Activated CD4-positive, alpha-beta T cell treated with anti-CD3 and anti-CD28 coated beads, Interleukin-10, Interleukin-2, amounts not matched to agents 100 ng/mL and 50 ng/mL, durations not matched to agents 16 hours and 8 hours (primary cell): Measurements from ENCODE around the gene PDLIM5.
"Not testable (repeated sequence)": the region's sequence is repeated elsewhere in the genome, so short reads cannot be mapped to it uniquely, and the experiment has no call there.

Experiments used
- DNase-seq: peaks from one replicate; pipeline ENCODE4 v3.0.0-alpha.2; 2020

Gene PDLIM5

DNA sequence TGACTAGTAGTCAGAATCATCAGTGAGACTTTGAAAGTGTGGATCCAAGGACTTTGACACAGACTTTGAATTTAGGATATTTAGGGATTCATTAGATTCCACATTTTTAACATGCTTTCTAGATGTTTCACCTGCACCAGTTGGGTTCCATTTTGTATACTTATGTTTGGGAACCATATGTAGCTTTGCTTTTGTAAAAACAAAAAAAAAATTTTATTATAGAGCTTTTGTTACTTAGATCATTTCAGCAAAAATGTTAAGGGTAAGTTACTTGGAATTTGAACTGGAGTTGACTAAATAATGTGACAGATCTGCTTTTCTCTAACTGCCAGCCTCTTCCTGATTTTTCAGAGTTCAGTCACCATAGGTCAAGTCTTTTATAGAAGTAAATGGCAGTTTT, 14.6 kb downstream of the PDLIM5 start:
- no peak for DNase-seq

DNA sequence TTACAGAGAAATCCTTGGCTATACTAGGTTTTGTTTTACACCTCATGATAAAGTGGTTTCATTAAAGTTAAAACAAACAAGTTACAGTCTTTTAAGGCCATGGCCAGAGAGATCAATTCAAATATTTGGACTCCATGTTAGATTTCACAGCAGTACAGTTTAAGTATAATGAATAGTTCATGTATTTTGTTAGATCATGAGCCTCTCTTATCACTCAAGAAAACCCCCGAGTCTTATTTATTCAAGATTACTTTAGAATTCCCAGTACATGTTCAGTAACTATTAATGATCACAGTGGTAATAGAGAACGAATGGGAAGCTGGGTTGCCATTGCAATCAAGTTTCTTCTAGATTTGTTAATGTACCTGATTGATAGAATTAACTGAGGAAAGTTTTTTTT, 15.2 kb downstream of the PDLIM5 start:
- no peak for DNase-seq

DNA sequence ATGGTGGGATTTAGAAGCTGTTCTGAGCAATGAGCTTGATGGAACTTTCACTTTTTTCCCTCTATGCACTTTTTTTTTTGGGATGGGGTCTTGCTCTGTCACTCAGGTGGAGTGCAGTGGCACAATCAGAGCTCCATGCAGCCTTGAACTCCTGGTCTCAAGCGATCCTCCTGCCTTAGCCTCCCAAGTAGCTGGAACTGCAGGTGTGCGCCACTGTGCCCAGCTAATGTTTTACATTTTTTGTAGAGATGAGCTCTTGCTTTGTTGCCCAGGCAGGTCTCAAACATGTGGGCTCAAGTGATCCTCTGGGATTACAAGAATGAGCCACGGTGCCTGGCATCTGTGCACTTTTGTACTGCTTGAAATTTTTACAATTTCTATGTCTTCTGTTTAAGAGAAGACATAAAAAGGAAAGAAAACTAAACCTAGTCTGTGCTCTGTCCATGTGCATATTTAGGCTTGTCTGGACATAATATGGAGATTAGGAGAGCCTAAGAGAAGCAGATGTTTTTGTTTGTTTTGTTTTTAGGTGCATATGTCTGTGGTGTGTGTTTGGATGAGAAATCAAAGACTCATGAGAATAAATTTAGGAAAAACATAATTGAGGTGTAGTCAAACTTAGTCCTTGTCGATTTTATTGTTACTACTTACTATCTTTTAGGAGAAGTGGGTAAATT, 16.5 kb downstream of the PDLIM5 start:
- no peak for DNase-seq

DNA sequence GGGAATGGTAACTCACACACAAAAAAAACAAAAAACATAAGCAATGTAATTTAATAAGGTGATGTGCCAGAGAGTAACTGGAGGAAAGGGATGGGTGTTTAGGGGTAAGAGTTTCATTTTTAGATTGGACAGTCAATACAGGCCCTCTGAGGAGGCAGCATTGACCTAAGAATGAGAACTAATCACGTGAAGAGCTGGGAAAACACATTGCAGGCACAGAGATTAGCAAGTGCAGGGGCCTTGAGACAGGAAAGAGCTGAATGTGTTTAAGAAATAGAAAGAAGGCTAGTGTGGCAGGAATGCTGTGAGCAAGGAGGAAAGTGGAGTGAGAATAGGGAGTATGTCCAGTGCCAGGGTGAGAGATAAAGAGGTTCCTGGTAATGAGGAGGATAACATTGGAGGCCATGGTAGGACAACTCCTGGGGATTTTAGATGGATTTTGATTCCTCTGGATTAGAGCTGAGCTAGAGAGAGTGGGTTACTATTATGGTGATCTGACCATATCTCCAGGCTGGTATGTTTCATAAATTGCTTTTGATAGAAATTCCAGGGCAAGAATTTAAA, 17.6 kb downstream of the PDLIM5 start:
- DNase-seq = no peak

DNA sequence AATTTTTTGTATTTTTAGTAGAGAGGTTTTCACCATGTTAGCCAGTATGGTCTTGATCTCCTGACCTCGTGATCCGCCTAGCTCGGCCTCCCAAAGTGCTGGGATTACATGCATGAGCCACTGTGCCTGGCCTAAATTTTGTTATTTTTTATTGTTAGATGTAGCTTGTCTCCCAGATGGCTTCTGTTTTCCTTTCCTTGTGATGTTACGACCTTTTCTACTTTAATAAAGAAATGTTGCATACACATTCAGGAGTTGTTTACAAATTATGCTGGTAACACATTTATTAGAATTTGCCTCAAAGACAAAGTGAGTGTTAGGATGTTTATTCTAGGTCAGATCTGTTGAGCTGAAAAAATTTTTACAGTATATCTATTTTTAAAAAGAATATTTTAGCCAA, 18.4 kb downstream of the PDLIM5 start:
- no peak for DNase-seq

DNA sequence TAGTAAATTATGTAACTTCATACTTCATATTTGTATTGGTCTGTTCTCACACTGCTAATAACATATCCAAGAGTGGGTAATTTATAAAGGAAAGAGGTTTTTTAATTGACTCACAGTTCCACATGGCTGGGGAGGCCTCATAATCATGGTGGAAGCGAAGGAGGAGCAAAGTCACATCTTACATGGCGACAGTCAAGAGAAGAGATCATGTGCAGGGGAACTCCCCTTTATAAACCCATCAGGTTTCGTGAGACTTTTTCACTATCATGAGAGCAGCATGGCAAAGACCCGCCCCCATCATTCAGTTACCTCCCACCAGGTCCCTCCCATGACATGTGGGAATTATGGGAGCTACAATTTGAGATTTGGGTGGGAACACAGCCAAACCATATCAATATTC, 19.0 kb downstream of the PDLIM5 start:
- not testable (repeated sequence) for DNase-seq

DNA sequence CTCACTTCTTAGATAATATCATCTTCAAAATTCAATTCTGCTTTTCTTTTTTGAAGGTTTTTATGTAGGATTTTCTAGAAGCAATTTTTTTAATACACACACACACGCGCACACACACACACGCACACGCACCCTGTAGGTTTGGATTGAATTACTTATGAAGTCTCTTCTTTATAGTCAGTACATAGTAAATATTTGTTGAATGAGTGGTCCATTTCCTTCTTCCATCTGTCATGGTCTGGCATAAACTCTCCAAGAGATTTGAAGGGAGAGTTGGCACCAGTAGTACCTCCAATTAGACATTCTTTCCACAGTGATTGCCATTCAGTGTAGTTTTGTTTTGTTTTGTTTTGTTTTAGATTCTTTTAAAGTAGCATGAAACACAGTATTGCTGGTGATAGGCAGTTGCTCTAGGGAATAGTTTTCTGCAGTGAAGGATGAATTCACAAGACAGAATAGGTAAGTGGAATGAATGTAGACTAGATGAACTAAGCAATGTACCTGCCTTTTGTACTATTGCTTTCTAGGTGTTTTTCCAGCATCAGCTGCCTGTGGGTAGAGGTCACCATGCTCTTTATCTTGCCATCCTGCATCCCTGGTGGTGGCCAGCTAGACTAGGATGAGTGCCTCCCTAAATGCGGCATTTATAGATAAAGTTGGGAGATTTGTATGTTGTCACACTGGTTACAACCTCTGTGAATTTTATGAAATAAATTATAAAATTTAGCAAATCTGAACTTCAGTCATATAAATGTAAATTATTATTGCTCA, 20.5 kb downstream of the PDLIM5 start:
- no peak for DNase-seq

DNA sequence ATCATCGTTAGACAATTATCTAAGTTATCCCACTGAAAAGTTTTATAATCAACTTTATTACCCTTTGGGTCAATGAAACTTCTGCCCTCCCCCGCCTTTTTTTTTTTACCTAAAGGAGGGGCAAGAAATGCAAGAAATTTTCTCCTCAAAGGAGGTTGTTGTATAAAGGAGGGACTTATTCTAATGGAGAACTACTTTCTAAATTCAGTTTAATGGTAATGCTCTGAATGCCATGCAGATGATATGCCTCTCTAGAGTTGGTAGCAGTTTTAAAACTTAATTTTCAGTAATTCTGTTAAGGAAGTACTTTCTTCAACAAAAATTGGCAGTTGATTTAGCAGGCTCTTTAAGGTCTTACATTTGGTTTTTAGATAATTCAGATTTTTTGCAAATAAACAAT, 23.3 kb downstream of the PDLIM5 start:
- DNase-seq = no peak

DNA sequence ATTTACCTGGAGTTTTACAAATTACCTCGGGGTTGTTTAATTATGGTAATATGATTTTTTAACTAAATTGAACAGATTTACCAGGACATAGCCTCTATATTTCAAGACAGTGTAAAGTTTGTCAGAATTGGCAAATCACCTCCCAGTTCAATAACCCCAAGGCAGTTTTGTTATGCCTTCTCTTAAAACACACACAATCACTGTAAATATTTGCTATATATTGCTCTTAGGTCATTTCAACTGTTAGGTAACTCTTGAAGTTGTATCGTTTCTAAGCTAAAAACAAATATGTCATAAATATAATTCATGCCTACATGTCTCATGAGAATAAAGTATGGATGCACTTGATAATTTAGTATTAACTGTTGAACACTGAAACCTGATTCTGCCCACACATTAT, 24.1 kb downstream of the PDLIM5 start:
- no peak for DNase-seq

DNA sequence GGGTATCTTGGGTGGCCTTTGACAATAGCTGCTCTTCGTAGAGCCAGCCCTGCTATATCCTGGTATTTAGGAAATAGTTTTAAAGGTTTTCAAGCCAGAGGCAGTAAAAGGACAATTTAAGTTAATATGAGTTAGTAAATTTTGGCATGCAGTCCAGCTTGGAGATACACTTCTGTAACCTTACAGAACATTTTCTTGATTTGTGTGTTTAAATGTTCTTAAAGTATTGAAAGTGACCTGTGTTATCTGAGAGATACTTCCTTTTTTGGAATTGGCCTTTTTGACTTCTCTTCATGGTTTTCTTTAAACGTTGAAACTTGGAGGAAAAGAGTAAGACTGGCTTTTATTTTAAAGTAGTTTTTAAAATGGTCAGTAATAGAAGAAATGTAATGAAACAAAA, 25.5 kb downstream of the PDLIM5 start:
- DNase-seq = no peak

DNA sequence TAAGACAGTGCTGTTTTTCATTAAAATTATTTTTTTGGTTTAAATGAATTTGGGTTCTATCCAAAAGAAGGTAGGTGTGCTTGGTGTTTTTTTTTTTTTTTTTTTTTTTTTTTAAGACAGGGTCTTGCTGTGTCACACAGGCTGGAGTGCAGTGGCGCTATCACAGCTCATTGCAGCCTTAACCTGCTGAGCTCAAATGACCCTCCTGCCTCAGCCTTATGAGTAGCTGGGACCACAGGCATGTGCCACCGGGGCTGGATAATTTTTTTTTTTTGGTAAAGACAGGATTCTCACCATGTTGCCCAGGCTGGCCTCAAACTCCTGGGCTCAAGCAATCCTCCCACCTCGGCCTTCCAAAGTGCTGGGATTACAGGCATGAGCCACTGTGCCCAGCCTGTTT, 27.1 kb downstream of the PDLIM5 start:
- DNase-seq = not testable (repeated sequence)

DNA sequence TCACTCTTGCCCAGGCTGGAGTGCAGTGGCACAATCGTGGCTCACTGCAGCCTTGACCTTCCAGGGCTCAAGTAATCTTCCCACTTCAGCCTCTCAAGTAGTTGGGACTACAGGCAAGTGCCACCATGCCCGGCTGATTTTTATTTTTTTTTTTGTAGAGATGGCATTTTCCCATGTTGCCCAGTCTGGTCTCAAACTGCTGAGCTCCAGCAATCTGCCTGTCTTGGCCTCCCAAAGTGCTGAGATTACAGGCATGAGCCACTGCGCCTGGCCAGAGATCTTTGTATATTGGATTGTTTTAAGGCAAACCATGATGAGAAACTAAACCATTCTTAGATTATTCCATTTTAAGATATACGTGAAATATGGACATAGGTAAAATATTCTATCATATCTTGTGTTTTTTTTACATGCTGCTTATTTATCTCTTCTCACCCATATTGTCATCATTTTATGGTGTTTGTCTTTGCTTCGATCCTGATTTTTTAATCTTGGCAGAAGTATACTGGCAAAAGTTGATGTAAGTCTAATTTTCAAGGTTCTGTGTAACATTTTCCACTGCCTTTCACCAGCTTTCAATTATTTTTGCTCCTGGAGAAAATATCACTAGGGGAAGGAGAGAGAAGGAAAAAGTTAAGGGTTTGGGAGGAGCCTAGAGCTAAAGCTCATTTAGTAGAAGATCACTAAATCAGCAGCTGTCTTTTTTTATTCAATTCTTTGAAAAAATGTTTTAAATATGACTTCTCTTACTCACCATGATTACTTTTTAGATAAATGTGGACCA, 27.8 kb downstream of the PDLIM5 start:
- no peak for DNase-seq

DNA sequence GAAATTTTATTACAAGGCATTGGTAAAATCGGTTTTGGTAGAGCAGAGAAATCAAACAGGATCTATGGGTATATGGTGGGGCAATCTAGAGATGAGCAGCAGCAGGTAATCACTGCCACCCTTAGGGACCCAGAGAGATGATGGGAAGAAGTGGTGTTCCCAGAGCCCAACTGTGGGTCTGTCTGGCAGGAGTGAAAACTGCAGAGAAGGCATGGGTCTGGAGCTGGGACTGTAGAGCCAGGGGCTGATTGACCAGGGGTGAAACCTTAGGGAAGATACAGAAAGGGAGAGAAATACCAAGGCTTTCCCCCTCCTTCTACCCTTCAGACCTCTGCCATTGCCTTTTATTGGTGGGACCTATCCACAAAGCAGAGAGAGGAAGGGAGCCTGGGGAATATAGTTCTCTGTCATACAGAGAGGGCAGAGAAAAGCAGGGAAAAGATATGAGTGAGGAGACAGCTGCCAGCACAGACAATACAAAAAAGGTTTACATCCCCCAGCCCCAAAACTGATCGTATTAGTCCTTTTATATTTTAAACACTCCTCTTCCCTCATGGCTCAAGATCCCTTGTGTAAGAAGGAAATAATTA, 28.7 kb downstream of the PDLIM5 start:
- DNase-seq = no peak

DNA sequence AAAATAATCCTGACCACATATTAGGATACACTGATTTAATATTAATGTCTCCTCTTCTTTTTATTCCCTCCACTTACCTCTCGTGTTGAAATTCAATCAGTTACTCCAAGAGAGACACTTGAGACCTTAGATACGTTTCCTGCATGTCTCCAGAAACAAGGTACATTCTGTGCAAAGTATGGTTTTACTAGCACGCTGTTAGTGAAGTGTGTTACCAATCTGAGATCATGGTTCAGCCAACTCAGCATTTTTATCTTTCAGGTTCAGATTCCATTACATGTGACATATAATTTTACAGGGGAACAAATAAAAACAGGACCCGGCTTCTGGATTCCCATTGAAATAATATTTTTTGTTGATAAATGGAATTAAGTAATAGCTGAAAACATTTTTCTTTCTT, 32.2 kb downstream of the PDLIM5 start:
- no peak for DNase-seq

DNA sequence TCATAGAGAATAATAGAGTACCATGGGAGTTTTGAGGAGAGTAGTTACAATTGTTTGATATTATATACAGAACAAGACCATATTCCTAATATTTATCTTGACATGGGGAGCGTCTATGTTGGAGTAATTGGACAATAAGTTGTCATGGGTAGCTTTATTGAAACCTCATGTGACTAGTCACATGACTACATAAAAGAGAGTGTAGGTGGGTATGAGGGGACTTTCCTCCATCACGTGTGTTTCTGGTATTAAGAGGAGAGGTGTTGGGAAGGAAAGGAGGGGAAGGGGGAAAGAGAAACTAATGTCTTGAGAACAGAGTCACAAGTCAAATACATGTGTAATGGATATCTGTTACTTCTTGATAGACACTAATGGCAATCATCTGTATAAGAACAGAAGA, 33.1 kb downstream of the PDLIM5 start:
- DNase-seq = no peak

DNA sequence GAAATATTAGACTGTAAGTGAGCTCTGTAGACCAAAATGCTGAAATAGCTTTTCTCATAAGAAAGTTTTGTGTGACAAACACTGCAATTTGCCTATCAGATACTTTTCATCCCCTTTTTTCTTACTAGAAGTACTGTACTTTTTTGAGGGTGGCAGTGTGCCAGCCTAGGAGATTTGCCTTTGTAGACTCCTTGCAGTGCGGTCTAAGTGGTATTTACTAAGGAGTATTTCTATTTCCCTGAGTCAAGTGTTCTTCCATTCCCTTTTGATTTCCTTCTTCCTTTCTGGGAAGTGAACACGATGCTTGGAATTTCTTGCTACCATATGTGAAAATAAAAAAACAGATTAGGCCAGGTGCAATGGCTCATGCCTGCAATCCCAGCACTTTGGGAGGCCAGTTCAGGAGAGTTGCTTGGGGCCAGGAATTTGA, 34.6 kb downstream of the PDLIM5 start:
- no peak for DNase-seq

DNA sequence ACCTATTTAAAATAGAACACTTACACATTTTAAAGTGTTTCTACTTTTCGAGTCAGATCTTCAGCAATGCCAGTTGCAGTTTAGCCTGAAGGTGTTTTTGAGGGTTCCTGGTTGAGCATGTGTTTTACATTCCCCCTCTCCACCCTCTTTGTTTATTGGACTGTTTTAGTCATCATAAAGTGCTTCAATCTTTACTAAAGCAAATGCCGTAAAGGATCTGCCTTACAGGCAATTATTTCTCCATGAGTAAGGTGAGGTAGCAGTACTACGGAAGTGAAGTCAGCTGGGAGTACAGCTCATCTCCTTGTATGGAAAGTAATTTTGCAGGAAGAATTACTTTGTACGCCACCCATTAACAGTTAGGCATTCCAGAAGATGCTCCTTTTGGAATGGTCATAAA, 36.9 kb downstream of the PDLIM5 start:
- DNase-seq = no peak

DNA sequence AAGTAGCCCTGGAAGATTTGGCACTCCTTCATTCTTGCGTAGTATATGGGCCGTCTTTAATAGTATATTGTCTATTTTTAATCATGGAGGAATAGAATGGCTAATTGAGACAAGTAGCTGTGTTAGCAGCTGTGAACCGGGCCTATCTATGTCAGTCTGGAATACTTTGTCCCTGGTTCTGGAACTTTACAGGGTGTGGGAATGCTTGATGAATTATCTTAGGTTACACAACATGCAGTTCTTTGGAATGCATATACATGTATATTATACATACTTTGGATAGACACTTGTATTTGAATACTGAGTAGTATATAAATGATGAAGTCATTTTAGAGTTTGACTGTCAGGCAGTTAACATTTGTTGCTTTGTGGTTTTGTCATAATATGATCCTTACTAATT, 37.4 kb downstream of the PDLIM5 start:
- DNase-seq = no peak

DNA sequence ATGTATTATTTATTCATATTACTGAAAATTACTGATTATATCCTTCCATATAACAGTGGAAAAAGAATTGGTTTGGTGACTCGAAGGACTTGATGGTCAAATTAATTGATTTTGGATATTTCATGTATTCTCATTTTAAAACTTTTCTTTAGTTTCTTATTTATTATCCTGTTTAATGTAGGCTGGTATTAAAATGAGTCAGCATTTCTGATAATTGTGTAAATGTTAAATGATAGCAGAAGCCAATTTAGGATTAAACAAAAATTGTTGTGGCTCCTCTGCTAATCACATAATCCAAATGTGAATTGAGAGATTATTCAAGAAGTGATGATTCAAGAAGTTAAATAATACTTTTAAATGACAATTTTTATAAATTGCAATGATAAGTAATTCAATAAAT, 38.7 kb downstream of the PDLIM5 start:
- no peak for DNase-seq

DNA sequence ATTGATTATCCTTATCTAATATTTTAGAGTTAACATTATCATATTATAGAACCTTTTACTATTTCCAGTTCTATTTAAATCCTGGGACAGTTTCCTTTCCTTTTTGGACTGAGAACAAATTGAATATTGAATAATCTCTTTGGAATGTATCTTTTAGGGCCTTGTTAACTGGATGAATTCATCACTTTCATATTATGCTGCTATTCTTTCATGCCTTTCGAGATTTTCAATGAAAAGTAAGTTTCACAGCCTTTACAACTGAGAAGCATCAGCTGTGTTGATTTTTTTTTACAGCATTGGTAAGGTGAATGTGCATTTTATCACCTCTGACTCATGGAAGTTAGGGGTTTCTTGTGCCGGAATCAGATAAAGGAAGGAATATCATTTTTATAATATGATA, 39.6 kb downstream of the PDLIM5 start:
- no peak for DNase-seq

DNA sequence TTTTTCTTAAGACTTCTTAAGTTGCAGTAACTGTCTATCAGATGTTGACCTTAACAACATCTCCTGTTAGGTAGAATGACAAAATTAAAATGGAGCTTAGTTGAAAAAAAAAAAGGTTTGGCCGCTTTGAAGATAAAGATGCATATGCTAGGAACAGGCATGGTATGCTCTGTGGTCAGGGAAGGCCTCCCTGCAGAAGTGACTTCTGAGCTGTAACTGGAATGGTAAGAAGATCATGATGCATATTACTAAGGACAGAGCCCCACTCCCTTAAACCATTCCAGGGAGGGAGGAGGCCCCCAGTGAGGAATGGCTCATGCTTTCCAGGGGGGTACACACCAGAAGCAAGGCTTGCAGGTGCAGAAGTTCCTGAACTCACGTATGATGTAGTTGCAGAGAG, 43.7 kb downstream of the PDLIM5 start:
- no peak for DNase-seq

DNA sequence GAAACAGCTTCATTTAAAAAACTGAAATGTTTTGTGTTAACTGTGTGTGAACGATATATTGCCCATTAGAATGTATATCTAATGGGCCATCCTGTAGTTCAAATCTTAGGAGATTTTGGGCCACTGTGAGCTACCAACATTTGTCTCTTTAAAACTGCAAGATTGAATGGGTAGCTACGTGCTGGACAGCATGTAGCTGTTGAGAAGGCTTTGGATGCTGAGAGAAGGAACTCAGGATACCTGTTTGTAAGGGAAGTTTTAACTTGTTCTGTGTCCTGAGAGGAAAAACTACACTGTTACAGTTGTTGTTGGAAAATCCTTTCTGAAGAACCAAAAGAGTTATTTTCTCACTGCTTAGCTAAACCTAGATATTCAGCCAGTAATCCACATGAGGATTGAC, 45.9 kb downstream of the PDLIM5 start:
- no peak for DNase-seq

DNA sequence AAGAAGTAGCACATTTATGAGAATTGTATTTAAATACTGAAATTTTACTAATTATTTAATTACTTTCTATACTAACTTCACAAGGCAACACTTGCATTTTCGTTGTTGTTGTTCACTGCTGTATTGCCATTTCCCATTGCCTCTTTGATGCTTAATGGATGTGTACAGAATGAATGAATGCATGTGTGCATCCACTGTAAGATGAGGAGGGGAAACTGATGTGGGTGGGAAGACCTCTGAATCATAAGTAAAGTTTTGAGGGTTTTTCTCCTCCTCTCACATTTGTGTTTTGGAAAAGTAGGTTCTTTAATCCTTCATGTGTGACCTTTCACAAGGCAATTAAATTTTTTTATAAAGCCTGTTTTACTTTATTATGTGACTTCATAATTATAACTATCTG, 46.8 kb downstream of the PDLIM5 start:
- no peak for DNase-seq
